ENCODE data around the gene TLL1.

GRCh38 chr4:166008510-166008909 lies 135.5 kb downstream of the TLL1 start:
- TF ChIP-seq CTCF (conservative IDR thresholded peaks at IDR 0.05) (no peak), EZH2 (IDR thresholded peaks at IDR 0.05; ENCODE audit: low read depth) (no peak)

All from PC-9 (cell line).